Measurements from ENCODE around the gene SLC25A21. TPM values are rescaled to one million over a fixed set of nuclear protein-coding genes. Genes with fewer than 3 reads are reported as not detected.

Gene SLC25A21
- polyA plus RNA-seq, 6 donors from 2014 or later: not detected

DNA sequence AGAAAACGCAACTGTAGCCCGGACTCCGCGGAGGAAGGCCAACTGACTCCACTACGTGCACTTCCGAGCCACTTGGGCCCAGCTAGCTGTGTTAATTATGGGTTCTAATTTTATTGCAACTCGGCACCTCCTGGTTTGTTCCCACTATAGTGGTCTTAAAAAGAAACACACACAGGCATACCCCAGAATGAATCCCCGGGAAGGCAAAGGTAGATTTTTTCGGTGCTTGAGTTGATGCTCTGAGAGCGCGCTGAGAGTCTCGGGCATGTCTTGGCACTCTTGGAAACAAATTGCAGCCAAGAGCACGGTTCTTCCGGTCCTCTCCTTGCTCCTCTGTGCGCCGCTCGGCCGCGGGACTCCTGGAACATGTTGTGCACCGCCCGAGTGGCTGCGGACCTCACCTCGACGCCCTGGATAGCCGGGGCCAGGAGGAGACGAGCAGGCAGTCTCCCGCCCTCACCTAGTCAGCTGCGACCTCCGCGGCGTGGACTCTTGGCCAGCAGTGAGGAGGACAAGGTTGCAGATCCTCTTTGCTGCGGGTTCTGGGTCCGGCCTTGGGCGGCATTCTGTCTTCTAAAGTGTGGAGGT, 517.5 kb downstream of the SLC25A21 start:
- H3K4me3 Mint-ChIP-seq: peak overlapping the region in 2 of 8 donors; percentile 39 to 76
- peaks cover 0 to 21% (median 3%) of the 10 kb centered on the region in 7 donors for H3K9me3 Mint-ChIP-seq

DNA sequence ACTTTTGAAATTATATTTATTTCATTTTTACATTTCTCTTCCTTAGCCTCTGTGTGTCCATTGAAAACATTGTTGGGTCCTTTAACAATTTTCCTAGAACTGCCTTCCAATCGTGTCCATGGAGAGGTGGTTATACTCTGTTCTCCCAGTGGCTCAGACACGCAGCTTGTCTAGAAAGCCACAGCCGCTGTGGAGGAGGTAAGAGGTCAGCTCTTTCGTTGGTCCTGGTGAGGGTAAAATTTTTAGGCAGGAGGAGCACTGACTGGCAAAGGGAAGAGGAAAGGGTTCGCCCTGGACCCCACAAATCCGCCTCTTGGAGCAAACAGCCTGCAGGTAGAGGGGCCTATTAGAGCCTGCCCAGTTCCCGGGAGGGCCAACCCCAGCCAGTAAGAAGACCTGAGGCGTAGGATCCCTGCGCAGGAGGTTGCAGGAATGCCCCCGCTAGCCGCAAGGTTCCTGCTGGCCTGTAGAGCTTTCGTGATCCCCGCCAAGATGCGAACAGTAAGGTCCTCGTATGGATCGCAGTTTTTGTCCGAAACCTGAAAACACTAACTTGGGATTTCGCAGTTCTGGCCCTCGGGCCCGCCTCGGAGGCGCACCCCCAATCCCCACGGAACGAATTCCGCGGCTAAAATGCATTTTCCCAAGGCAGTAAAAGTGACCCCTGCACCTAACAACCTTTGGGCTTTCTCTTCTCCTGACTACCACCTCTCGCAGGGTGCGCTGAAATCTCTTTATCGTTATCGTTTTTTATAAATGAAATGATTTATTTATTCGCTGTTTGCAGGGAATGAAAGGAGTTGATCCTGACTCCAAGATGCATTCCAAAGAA, 518.2 kb downstream of the SLC25A21 start:
- Mint-ChIP-seq H3K27ac (no peak overlapping the region), H3K4me3 (peak overlapping the region in 1 of 8 donors; percentile 39), H3K9me3 (peaks cover 0 to 21% (median 3%) of the 10 kb centered on the region in 7 donors), H3K36me3 (peaks cover 4 to 12% of the 10 kb centered on the region in 2 donors), H3K4me1 (peaks cover 6 to 26% (median 18%) of the 10 kb centered on the region in 3 donors), H3K27me3 (peaks cover 63 to 86% (median 70%) of the 10 kb centered on the region in 3 donors)
- DNase-seq (no peak), ATAC-seq (ENCODE audit: low read depth in 2 of 2) (no peak)

More for the DNA sequence above, 517.5 kb downstream of the SLC25A21 start:
- Mint-ChIP-seq H3K27me3 (peaks cover 70 to 93% (median 77%) of the 10 kb centered on the region in 3 donors), H3K4me1 (peaks cover 6 to 26% (median 19%) of the 10 kb centered on the region in 3 donors), H3K27ac (no peak overlapping the region), H3K36me3 (peaks cover 4 to 16% of the 10 kb centered on the region in 2 donors)
- DNase-seq (no peak), ATAC-seq (ENCODE audit: low read depth in 2 of 2) (no peak)

DNA sequence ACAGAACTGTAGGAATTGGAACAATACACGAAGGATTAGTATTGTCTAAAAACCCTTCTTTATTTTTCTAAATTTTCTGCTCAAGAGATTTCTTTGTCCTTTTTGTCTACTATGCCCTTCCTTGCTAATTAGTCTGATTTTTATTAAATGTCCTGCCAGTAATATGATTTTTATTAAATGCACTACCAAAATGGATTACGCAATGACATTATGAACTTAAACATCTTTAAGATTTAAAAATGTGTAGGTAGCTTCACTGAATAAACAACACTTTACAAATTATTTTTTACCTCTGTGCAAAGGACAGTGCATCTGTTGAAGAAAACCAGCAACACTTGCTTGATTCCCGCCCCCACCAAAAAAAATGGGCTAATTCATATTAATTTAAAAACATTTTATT, 519.0 kb downstream of the SLC25A21 start:
- peaks cover 0 to 22% (median 2%) of the 10 kb centered on the region in 7 donors for H3K9me3 Mint-ChIP-seq
- no peak for ATAC-seq (ENCODE audit: low read depth in 2 of 2)
- no peak for DNase-seq
- H3K27me3 Mint-ChIP-seq: peaks cover 60 to 81% (median 67%) of the 10 kb centered on the region in 3 donors
- peaks cover 0 to 8% of the 10 kb centered on the region in 2 donors for H3K36me3 Mint-ChIP-seq
- no peak overlapping the region for H3K27ac Mint-ChIP-seq
- peaks cover 6 to 22% (median 14%) of the 10 kb centered on the region in 3 donors for H3K4me1 Mint-ChIP-seq
- H3K4me3 Mint-ChIP-seq: no peak overlapping the region

DNA sequence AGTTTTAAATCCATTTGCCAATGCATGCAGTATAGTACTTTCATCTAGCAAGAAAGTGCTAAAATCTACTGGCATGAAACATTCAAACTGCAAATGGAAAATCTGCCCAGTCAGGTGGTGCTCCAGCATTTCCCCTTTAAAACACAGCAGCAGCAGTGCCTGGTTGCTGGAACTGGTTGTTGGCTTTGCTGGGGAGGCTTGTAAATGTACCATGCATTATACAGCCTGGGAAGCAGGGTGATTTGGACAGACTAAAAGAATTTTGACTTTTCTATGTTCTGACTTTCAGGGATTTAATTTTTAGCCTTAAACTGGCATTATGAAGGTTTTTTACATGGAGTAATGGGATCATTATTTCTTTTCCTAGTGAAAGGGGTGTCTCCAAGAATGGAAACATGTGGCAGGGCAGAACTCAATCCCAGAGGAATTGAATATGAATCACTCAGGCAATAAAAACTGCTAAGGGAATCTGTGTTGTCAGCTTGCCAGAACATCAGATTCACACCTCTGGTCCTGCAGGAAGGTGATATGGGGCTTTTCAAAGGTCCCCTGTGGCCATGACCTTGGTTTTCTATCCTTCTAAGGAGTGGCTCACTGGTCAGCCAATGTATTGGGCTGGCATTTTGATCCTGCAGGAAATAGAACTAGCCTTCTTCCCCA, 519.7 kb downstream of the SLC25A21 start:
- H3K27ac Mint-ChIP-seq: no peak overlapping the region
- peaks cover 66 to 81% (median 74%) of the 10 kb centered on the region in 3 donors for H3K27me3 Mint-ChIP-seq
- ATAC-seq (ENCODE audit: low read depth in 2 of 2): no peak
- no peak overlapping the region for H3K4me3 Mint-ChIP-seq
- peaks cover 6 to 20% (median 18%) of the 10 kb centered on the region in 3 donors for H3K4me1 Mint-ChIP-seq
- H3K36me3 Mint-ChIP-seq: peaks cover 0 to 8% of the 10 kb centered on the region in 2 donors
- no peak for DNase-seq
- H3K9me3 Mint-ChIP-seq: peaks cover 0 to 27% (median 3%) of the 10 kb centered on the region in 7 donors

DNA sequence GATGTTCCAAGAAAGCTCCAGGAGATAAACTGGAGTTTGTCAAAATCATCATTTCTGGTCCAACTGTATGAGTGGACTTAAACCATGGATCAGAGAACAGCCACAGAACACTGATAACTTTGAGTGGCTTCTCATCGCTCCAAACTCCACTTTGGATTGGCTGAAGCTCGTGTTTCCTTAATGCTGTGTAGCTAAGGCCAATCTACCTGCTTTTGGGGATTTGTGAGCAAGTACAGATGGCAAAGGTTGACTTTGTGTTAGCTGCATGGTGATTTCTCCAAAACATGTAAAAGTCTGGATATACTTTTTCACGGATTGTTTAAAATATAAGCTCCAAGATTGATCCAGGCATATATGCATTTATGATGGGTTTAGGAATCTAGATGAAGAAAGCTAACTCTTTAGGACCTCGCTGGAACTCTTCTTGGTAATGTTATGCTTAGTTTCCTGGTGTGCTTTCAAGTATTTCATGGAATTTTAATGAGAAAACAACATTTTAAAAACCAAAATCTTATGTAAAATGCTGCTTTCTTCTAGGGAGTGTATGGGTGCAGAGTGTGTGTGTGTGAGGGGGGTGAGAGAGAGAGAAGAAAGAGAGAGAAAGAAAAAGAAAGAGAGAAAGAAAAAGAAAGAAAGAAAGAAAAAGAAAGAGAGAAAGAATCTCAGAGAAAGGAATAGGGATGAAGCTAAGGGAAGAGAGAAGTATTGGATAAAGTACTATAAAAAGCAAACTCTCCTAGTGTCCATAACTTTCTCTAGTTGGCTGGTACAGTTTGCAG, 522.3 kb downstream of the SLC25A21 start:
- ATAC-seq (ENCODE audit: low read depth in 2 of 2): no peak
- Mint-ChIP-seq H3K27me3 (peaks cover 61 to 74% (median 70%) of the 10 kb centered on the region in 3 donors), H3K4me3 (no peak overlapping the region), H3K4me1 (peaks cover 0 to 4% (median 3%) of the 10 kb centered on the region in 3 donors), H3K27ac (no peak overlapping the region), H3K9me3 (peaks cover 0 to 16% (median 3%) of the 10 kb centered on the region in 7 donors), H3K36me3 (no peaks in the 10 kb centered on the region)
- no peak for DNase-seq

DNA sequence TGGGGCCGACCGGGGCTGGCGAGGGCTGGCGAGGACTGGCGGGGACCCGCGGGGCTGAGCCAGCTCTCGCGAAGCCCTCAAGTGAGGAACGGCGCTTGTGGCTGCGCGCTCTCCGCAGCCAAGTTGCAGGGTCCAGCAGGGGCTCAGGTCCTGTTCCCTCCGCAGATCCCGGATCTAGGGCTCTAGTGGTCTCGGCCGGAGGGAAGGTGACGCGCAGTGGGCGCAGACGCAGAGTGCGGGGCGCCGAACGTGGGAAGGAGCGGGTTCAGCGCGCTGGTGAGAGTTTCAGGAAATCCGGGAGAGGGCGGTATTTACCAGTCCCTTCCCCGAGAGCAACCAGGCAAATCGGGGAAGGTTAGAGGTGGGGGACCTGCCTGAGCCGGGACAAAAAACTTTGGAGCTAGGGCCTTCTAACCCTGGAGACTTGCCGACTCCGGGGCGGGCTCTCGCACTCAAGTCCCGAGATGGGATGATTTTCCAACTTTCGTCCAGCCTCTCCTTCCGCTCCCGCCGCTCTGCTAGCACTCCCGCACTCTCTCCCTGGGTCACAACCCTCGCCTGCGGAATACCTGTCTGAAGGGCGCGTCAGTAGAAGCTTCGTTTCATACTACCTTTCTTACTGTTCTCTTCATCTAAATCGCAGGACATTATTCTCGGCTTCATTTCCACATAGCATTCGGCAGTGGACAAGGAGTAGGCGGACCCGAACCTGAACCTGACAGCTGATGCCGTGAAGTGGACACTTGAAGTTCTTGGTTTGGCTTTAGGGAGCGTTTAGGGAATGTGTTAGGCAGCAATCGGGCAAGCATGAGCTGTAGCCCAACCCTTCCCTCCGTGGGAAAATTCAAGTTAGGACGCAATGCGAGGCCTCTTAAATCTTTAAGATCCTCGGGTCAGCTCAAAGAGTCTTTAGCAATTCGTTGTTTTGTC, 524.3 kb downstream of the SLC25A21 start:
- Mint-ChIP-seq H3K4me1 (peaks cover 0 to 4% (median 0%) of the 10 kb centered on the region in 3 donors), H3K27ac (no peak overlapping the region), H3K4me3 (no peak overlapping the region), H3K36me3 (no peaks in the 10 kb centered on the region), H3K9me3 (peaks cover 0 to 12% (median 4%) of the 10 kb centered on the region in 7 donors), H3K27me3 (peaks cover 59 to 62% (median 59%) of the 10 kb centered on the region in 3 donors)
- DNase-seq: no peak
- no peak for ATAC-seq (ENCODE audit: low read depth in 2 of 2)

DNA sequence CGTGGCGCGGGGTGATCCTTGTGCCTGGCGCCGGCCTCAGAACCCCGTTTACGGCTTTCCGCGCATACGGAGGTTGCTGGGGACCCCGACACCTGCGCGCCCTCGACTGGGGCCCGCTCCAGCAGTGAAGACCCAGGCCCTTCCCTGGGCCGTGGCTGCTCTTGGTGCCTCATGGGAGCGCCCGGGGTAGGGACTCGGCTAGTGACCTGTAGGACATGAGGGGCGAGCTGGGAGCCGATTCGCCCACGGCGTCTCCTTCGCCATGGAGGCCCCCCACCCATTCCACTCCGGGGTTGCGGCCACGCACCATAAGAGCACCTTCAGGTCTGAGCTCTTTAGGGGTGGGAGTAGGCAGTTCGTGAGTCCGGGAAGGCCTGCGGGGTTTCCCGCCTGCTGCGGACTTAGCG, 525.0 kb downstream of the SLC25A21 start:
- Mint-ChIP-seq H3K27ac (no peak overlapping the region), H3K36me3 (no peaks in the 10 kb centered on the region), H3K9me3 (peaks cover 0 to 12% (median 4%) of the 10 kb centered on the region in 7 donors), H3K4me1 (peaks cover 0 to 4% (median 0%) of the 10 kb centered on the region in 3 donors), H3K4me3 (no peak overlapping the region), H3K27me3 (peaks cover 53 to 55% (median 54%) of the 10 kb centered on the region in 3 donors)
- DNase-seq (no peak), ATAC-seq (ENCODE audit: low read depth in 2 of 2) (no peak)

DNA sequence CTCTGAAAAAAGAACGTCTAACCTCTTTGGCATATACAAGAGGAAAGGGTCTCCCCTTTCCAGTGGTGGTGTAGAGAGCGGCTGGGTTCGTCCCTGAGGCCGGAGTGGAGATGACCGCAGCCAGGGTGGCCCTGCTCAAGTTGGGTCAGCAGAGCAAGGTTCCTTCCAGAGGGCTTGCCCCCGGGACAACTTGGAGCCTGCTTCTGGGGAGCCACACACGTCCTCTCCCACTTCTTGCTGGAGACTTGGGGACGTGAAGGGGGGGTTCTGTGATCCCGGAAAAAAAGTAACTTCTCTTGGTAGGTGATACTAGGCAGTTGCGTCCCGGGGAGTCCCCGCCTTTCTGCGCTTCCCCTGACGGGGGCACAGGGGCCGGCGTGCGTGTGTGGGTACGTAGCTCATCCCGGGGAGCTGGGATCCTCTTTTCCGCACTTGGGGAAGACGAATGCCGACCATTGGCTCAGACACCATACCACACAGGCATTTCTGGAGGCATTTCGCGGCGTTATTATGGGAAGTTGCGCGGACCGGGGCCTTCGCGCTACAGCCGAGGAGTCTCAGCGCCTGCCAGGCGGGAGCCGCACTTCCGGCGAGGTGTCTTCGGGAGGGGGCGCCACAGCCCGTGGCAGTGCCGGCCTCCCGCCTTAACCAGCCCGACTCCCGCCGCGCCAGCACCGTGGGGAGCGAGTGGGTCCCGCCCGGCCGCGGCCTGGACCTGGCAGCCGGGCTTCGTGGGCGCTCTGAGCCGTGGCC, 525.6 kb downstream of the SLC25A21 start:
- ATAC-seq (ENCODE audit: low read depth in 2 of 2): no peak
- Mint-ChIP-seq H3K4me1 (peaks cover 0 to 4% (median 0%) of the 10 kb centered on the region in 3 donors), H3K36me3 (no peaks in the 10 kb centered on the region), H3K27ac (peak overlapping the region in 1 of 6 donors; percentile 54), H3K9me3 (peaks cover 0 to 12% (median 4%) of the 10 kb centered on the region in 7 donors), H3K4me3 (no peak overlapping the region), H3K27me3 (peaks cover 50 to 55% (median 54%) of the 10 kb centered on the region in 3 donors)
- no peak for DNase-seq

DNA sequence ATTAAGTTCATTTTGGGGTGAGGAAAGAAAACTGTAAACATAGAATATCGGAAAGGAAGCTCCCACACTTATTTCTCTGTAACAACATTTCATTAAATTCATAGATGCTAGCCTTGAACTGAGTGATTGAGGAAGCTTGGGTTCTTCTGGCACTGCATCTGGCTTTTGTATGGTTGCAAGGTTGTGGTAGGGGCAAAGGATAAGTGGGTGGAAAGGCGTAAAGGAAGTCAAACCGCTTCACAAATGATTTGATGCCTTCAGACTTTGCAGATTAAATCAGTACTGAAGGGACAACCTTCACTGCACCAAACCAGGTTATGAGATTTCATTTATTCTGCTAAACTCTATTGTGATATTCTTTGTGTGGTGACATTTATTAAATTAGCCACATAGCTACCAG, 538.8 kb downstream of the SLC25A21 start:
- H3K4me1 Mint-ChIP-seq: no peaks in the 10 kb centered on the region
- no peak for ATAC-seq (ENCODE audit: low read depth in 2 of 2)
- H3K27me3 Mint-ChIP-seq: peaks cover 7 to 12% (median 8%) of the 10 kb centered on the region in 3 donors
- H3K27ac Mint-ChIP-seq: no peak overlapping the region
- DNase-seq: no peak
- peaks cover 0 to 11% (median 3%) of the 10 kb centered on the region in 7 donors for H3K9me3 Mint-ChIP-seq
- no peak overlapping the region for H3K4me3 Mint-ChIP-seq
- H3K36me3 Mint-ChIP-seq: no peaks in the 10 kb centered on the region

Data from naive B cell (primary cell).